Activated CD4-positive, alpha-beta T cell treated with anti-CD3 and anti-CD28 coated beads, Interleukin-2, amount 50 U/mL, for 48 hours (primary cell): ENCODE results near the gene GALNT10.

Experiments used
- DNase-seq, 2 experiments: peaks; one replicate each; pipeline ENCODE4 v3.0.0-alpha.2; 2020

Gene GALNT10

DNA sequence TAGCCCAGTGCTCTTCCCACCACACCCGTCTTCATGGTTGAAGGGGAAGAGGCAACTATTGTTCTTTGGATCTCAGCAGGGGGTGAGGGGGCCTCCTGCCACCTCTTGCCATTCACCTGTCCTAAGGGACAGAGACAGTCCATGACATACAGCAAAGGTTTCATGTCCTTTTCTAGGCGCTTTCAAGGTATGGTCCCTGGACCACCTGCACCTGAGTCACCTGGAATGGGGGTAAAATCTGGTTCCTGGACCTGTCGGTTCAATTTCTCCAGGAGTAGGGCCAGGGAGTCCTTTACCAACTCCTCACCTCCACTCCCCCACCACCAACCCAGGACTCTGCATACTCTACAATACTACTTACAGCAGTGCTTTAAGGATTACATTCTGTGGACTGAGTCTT is 221.8 kb downstream of the GALNT10 start:
- DNase-seq: no peak

- DNase-seq: no peak
Observed at GRCh38 chr5:154412925-154413324, 222.4 kb downstream of the GALNT10 start.

GRCh38 chr5:154415114-154415513 is 224.6 kb downstream of the GALNT10 start:
- no peak for DNase-seq

DNA sequence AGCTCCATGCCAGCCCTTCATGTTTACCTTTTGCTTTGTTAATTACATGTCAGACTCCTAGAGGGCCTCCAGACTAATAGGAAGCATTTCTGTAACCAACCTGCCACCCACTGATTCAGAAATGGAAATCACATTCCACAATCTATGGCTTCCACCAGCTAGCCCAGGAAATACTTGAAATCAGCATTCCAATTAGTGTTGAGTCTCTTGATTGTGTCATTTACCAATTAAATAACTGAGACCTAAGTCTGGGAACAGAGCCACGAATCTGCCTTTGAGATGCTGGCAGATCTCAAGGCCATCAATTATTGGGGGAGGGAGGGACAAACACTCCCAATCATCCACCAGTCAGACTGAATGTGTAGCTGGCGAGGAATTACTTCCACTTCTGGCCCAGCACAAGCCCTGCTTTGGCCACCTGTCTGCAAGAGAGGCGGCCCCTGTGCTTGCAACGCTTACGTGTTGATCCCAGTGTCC is 227.8 kb downstream of the GALNT10 start:
- no peak for DNase-seq

DNA sequence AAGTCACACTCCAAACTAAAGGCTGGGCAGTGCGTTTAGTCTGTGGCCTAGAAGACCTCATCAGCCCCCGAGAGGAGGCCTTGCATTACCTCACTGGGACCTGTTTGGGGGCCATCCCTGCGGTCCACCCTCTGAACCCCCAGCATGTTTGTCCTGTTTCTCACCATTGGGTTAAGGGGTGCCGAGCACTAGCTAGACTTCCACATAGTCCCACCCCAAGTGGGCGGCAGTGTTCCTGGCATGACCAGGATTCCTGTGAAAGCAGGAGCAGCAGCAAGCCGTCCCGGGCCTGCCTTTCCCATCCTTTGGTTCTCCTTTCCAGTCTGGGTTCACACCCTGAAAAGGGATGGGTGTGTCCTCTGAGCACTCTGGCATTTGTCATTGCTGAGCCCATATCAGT is 228.7 kb downstream of the GALNT10 start:
- DNase-seq: no peak

DNA sequence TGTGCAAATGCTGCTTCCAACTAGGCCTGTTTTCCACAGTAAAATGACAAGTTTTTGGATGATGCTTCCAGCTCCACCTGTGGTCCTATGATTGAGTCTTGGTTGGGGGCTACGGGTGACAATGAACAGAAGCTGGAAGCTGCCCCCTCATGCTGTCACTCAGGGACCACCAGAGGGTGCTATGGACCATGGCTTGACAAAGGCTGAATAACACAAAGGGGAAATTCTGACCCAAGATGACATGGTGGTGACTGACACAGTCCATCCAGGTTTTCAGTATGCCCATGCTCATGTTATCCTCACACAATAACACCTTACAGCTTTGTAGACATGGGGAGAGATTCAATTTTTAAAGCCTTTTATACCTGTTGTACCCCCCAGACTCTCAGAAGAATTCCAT is 231.3 kb downstream of the GALNT10 start:
- DNase-seq: no peak

DNA sequence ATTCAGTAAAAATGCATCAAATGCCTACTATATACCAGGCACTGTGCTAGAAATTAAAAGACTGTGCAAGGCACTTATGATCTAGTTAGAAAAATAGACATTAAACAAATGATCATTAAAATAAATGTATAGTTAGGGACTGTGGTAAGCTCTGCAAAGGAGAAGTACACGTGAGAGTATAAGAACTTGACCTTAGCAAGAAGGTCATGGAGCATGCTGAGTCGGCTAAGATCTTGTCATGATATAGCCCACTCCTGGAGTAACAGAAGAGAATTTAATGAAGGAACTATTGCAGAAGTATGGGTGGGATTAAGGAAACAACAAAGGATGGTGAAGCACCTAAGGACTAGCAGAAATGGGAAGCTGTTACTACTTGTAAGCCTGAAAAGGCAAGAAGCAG is 231.8 kb downstream of the GALNT10 start:
- no peak for DNase-seq

DNA sequence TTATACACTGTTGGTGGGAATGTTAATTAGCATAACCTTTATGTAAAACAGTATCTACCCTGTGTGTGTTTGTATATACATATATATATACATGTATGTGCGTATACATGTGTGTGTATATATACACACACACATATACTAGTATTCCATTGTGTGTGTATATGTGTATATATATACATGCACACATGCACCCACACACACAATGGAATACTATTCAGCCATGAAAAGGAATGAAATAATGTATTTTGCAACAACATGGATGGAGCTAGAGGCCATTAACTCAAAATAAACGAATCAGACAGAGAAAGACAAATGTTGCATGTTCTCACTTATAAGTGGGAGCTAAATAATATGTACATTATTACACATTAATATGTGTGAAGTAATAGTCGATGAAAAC is 237.7 kb downstream of the GALNT10 start:
- no peak for DNase-seq

DNA sequence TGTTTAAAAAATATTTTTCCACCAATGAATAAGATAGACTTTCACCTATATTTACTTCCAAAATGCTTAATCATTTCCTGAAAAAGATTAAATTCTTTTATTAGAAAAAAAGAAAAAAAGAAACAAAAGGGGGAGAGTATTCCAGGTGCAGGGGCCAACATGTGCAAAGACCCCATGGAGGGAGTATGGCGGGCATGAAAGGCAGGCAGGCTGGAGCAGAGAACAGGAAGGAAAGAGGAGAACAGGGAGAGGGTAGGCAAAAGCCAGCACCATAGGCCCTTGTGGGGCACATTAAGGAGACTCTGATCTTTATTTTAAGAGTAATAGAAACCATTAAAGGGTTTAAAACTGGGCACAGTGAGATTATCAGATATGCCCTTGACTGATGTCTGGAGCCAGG is 238.8 kb downstream of the GALNT10 start:
- DNase-seq: no peak

DNA sequence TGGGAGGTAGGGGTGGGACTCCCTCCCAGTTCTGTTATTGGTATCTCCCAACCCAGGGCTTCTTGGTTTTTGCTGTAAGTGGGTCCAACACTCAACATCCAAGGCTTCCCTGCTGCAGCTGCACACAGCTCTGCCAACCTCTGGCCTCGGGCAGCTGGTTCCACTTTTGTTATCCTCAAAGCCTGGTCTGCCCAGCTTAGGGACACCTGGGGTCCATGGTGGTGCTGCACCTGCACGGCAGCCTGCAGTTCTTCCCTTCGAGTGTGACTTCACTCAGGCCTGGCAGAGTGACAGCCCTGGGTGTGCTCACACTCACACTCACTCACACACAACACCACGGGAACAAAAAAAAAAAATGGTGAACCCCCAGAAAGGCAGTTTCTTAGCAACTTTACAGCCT is 239.9 kb downstream of the GALNT10 start:
- DNase-seq: no peak

DNA sequence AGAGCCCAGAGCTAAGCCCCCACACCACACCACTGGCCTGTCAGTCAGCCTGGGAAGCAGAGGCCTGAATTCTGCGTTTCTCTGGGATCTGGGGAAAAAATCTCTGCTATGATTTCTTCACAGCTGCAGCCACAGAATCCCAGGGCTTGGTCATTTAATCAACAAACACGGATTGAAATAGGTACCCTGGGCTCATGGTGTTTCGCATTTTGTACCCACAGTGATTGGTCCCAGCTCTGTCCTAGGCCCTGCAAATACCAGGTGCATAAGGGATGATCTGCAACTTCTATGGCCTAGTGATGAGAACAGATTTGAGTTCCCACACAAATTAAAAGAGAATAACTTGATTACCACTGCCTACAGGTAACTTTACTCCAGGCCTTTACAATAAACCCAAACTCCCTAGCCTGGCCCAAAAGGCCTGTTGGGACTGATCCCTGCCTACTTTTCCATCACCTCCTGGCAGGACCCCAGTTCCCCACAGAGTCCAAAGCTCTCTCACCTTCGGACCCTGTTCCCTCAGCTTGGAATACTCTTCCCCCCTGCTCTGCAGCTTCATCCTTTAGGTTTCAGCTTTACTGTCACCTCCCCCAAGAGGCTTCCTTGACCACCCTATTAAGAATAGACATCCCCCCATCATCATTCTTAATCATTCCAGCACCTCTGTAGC is 240.6 kb downstream of the GALNT10 start:
- no peak for DNase-seq

- no peak for DNase-seq
Observed at GRCh38 chr5:154435226-154435625, 244.7 kb downstream of the GALNT10 start.

DNA sequence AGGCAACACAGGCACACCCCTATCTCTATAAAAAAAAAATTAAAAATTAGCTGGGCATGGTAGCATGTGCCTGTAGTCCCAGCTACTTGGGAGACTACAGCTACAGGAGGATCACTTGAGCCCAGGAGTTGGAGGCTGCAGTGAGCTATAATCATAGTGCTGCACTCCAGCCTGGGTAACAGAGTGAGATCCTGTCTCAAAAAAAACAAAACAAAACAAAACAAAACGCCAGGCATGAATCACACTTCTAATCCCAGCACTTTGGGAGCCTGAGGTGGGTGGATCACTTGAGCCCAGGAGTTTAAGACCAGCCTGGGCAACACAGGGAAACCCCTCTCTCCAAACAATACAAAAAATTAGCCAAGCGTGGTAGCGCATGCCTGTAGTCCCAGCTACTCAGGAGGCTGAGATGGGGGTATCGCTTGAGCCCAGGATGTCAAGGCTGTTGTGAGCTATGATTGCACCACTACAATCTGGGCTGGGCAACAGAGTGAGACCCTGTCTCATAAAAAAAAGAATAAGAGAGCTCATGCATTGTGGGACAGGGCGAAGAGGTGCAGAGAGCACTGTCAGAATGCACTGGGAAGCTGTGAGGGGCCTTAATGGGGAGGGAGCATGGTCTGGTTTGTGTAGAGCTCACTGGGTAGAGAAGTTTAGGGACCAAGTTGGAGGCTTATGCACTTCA is 246.9 kb downstream of the GALNT10 start:
- no peak for DNase-seq

- DNase-seq: no peak
Observed at GRCh38 chr5:154440540-154440939, 250.0 kb downstream of the GALNT10 start.

DNA sequence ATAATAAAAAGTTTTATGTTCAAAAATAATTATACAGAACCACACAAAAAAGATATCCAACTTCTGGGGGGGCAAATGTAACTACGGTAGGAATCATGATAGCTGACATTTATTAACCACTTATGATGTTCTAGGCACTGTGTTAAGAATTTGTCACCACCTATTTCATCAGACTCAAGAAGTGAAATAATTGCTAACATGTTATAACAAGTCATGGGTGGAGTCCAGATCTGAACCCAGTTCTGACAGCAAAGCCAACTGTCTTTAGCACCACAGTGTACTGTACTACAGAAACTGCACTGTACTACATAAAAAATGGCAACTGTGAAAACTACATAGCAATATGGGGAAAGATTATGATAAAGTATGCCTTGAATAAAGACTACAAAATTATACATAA is 252.3 kb downstream of the GALNT10 start:
- no peak for DNase-seq

GRCh38 chr5:154444556-154445421 is 254.3 kb downstream of the GALNT10 start:
- peak; percentile 11 to 35 for DNase-seq

DNA sequence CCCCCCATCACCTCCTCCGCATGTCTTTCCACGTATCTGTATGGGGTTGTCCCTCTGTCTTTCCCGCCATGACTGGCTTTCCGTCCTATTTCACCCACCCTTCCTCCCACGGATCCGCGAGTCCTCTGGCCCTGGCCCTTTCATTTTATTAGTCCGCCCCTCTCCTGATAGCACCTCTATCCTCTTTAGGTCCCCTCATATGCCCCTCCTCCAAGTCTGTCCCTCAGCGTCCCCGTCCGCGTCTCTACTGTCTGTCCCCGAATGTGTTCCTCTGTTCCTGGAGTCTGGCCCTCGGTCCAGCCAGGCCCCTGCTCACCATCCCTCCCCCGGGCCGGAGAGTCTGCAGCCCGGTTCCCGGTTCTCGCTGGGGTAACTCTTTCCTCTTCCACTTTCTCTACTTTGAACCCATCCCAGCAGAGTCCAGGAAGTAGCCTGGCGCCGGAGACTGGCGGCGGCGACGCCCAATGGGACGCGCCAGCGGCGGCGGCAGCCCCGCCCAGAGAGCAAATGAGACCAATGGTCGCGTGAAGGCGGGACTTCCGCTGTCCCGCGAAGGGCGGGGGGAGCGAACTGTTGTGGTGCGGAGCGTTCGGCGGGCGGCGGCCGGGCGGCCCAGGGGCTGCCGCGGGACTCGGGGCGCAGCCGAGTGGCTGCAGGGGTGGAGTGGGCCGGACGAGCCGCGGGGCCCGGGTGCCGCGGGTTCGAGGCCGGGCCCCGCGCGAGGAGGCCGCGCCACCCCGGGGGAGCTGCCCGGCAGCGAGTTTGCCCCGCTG is 255.1 kb downstream of the GALNT10 start, which contains the start of gene SAP30L:
Gene SAP30L (plus strand): TSS at position 576 of the 773 bp plus-strand sequence. CDS start 608 bp downstream, outside the sequence.
- peak; percentile 94 for DNase-seq

GRCh38 chr5:154446195-154447088 is 255.9 kb downstream of the GALNT10 start:
- DNase-seq: peak; percentile 53 to 62

- peak in 1 of 2 experiments; percentile 6 for DNase-seq
Observed at GRCh38 chr5:154447089-154447725, 256.7 kb downstream of the GALNT10 start.

GRCh38 chr5:154449786-154450185 is 259.3 kb downstream of the GALNT10 start:
- no peak for DNase-seq

- DNase-seq: no peak
Observed at GRCh38 chr5:154451957-154452356, 261.4 kb downstream of the GALNT10 start.
